Mesenchymal stem cell (in vitro differentiated cells and primary cell): ENCODE data around the gene ZNF391.

ENCODE experiments used
- DNase-seq: peaks from one replicate; pipeline ENCODE4 v3.0.0-alpha.2; 2013
- H2AFZ ChIP-seq: one replicate; pipeline ENCODE4 v1.6.1; 2013; ENCODE audit warnings: low read depth, mild to moderate bottlenecking, control low read depth, inconsistent platforms, low read length, moderate library complexity
- H2AK5ac ChIP-seq: 2 replicates; pipeline ENCODE4 v1.6.1; 2013; ENCODE audit warnings: low read length, moderate library complexity, mild to moderate bottlenecking, inconsistent platforms; ENCODE audit not compliant: severe bottlenecking
- H2BK120ac ChIP-seq: one replicate; pipeline ENCODE4 v1.6.1; 2013; ENCODE audit warnings: low read depth, mild to moderate bottlenecking, inconsistent platforms, low read length, moderate library complexity
- H2BK12ac ChIP-seq, 2 experiments: one replicate each; pipeline ENCODE4 v1.6.1; 2013; ENCODE audit warnings: inconsistent platforms in 2 of 2, low read length in 2 of 2, mild to moderate bottlenecking in 2 of 2, moderate library complexity in 2 of 2, control low read depth in 1 of 2
- H2BK15ac ChIP-seq: one replicate; pipeline ENCODE4 v1.6.1; 2013; ENCODE audit warnings: mild to moderate bottlenecking, low read depth, inconsistent platforms; ENCODE audit not compliant: poor library complexity, severe bottlenecking
- H2BK5ac ChIP-seq: 2 replicates; pipeline ENCODE4 v1.6.1; 2013; ENCODE audit warnings: low read depth, mild to moderate bottlenecking, low read length, control low read depth, inconsistent platforms; ENCODE audit not compliant: poor library complexity, severe bottlenecking
- H3K14ac ChIP-seq, 2 experiments: one replicate each; pipeline ENCODE4 v1.6.1; 2013; ENCODE audit warnings: inconsistent platforms in 2 of 2, low read length in 2 of 2, control low read depth in 1 of 2, mild to moderate bottlenecking in 1 of 2, moderate library complexity in 1 of 2
- H3K18ac ChIP-seq, 2 experiments: one replicate each; pipeline ENCODE4 v1.6.1; 2013; ENCODE audit warnings: inconsistent platforms in 2 of 2, low read length in 2 of 2, control low read depth in 1 of 2, low read depth in 1 of 2, mild to moderate bottlenecking in 1 of 2
- H3K23ac ChIP-seq, 2 experiments: one replicate each; pipeline ENCODE4 v1.6.1; 2013; ENCODE audit warnings: inconsistent platforms in 2 of 2, low read length in 2 of 2, mild to moderate bottlenecking in 2 of 2, moderate library complexity in 2 of 2, control low read depth in 1 of 2
- H3K27ac ChIP-seq: 2 replicates; pipeline ENCODE4 v1.5.1; 2013; ENCODE audit warnings: mild to moderate bottlenecking, moderate library complexity, low read length, control low read depth, inconsistent platforms; ENCODE audit not compliant: poor library complexity, severe bottlenecking
- H3K27me3 ChIP-seq, 2 experiments: 2 replicates each; pipeline versions ENCODE4 v1.6.1 to v1.7.0; 2013; ENCODE audit warnings: low read length in 2 of 2, mild to moderate bottlenecking in 2 of 2, moderate library complexity in 2 of 2, control low read depth in 1 of 2, inconsistent platforms in 1 of 2; ENCODE audit not compliant: control insufficient read depth in 1 of 2, insufficient read depth in 1 of 2
- H3K36me3 ChIP-seq, 2 experiments: 2 replicates each; pipeline versions ENCODE4 v1.6.1 to v1.7.0; 2013; ENCODE audit warnings: low read length in 2 of 2, control low read depth in 1 of 2, inconsistent platforms in 1 of 2, low read depth in 1 of 2, mild to moderate bottlenecking in 1 of 2; ENCODE audit not compliant: insufficient read depth in 2 of 2, control insufficient read depth in 1 of 2
- H3K4ac ChIP-seq, 2 experiments: one replicate each; pipeline ENCODE4 v1.6.1; 2013; ENCODE audit warnings: inconsistent platforms in 2 of 2, low read length in 2 of 2, mild to moderate bottlenecking in 2 of 2, moderate library complexity in 2 of 2, control low read depth in 1 of 2, low read depth in 1 of 2
- H3K4me1 ChIP-seq: 2 replicates; pipeline ENCODE4 v1.6.1; 2013; ENCODE audit warnings: low read depth, low read length, control low read depth; ENCODE audit not compliant: control insufficient read depth, insufficient read depth
- H3K4me2 ChIP-seq: 2 replicates; pipeline ENCODE4 v1.6.1; 2013; ENCODE audit warnings: low read length, mild to moderate bottlenecking, inconsistent platforms; ENCODE audit not compliant: poor library complexity, severe bottlenecking
- H3K4me3 ChIP-seq, 2 experiments: 2 replicates each; pipeline versions ENCODE4 v1.5.1 to v1.7.0; 2013; ENCODE audit warnings: low read length in 2 of 2, mild to moderate bottlenecking in 2 of 2, control low read depth in 1 of 2, low read depth in 1 of 2; ENCODE audit not compliant: insufficient read depth in 1 of 2
- H3K79me1 ChIP-seq: replicated peaks from 2 replicates; pipeline ENCODE4 v1.6.1; 2013; ENCODE audit warnings: mild to moderate bottlenecking, control low read depth, low read length, inconsistent platforms; ENCODE audit not compliant: poor library complexity, severe bottlenecking
- H3K9ac ChIP-seq: 2 replicates; pipeline ENCODE4 v1.7.0; 2013; ENCODE audit warnings: mild to moderate bottlenecking, low read length, moderate library complexity
- H3K9me3 ChIP-seq: 2 replicates; pipeline ENCODE4 v1.7.0; 2013; ENCODE audit warnings: mild to moderate bottlenecking, low read length; ENCODE audit not compliant: control insufficient read depth
- H4K8ac ChIP-seq: one replicate; pipeline ENCODE4 v1.6.1; 2013; ENCODE audit warnings: inconsistent platforms, mild to moderate bottlenecking, low read length, moderate library complexity
- H4K91ac ChIP-seq: one replicate; pipeline ENCODE4 v1.6.1; 2013; ENCODE audit warnings: mild to moderate bottlenecking, low read length, inconsistent platforms
- WGBS: methylation state at CpG from one replicate; pipeline ENCODE4 v1.1.7; 2013; ENCODE audit warnings: mixed read lengths; 5-methylcytosine and 5-hydroxymethylcytosine counted together

Gene ZNF391

GRCh38 chr6:27392623-27393022 lies 4.1 kb downstream of the ZNF391 start:
- Histone ChIP-seq H3K4me1 (peaks cover 3% of the 10 kb centered on the region), H4K8ac (no peak overlapping the region), H3K18ac (no peak overlapping the region), H2BK12ac (no peak overlapping the region), H3K9ac (no peak overlapping the region), H3K36me3 (no peaks in the 10 kb centered on the region), H4K91ac (no peak overlapping the region), H3K4me2 (no peak overlapping the region), H2BK5ac (no peak overlapping the region), H3K4me3 (no peak overlapping the region), H2AK5ac (no peak overlapping the region), H3K27me3 (no peaks in the 10 kb centered on the region), H3K23ac (no peak overlapping the region), H3K4ac (no peak overlapping the region), H3K27ac (no peak overlapping the region), H2BK15ac (no peak overlapping the region), H3K79me1 (peaks cover 1% of the 10 kb centered on the region), H3K9me3 (peaks cover 29% of the 10 kb centered on the region), H2BK120ac (no peak overlapping the region), H2AFZ (no peak overlapping the region), H3K14ac (no peak overlapping the region)
- no peak for DNase-seq
- no CpG with 5 or more reads among the region's 1 CpG for WGBS

- H2AK5ac ChIP-seq, result no peak overlapping the region
- H3K18ac ChIP-seq, result no peak overlapping the region
- H2BK15ac ChIP-seq, result no peak overlapping the region
- no peaks in the 10 kb centered on the region for H3K27me3 ChIP-seq
- no peak overlapping the region for H3K9ac ChIP-seq
- 77% methylated on average over 1 of the region's 1 CpG for WGBS
- H3K36me3 ChIP-seq, result no peaks in the 10 kb centered on the region
- H2BK120ac ChIP-seq, result no peak overlapping the region
- no peak overlapping the region for H2BK12ac ChIP-seq
- no peak overlapping the region for H4K8ac ChIP-seq
- no peak overlapping the region for H4K91ac ChIP-seq
- no peak overlapping the region for H2BK5ac ChIP-seq
- H2AFZ ChIP-seq, result no peak overlapping the region
- H3K4me1 ChIP-seq, result peaks cover under 1% of the 10 kb centered on the region
- H3K14ac ChIP-seq, result no peak overlapping the region
- no peak overlapping the region for H3K4ac ChIP-seq
- peaks cover 39% of the 10 kb centered on the region for H3K9me3 ChIP-seq
- no peak overlapping the region for H3K4me2 ChIP-seq
- no peak overlapping the region for H3K23ac ChIP-seq
- no peak for DNase-seq
- H3K4me3 ChIP-seq, result no peak overlapping the region
- no peak overlapping the region for H3K27ac ChIP-seq
- H3K79me1 ChIP-seq, result peaks cover 1% of the 10 kb centered on the region
Observed at GRCh38 chr6:27394073-27394472, 5.5 kb downstream of the ZNF391 start.

GRCh38 chr6:27400877-27401642 lies 12.5 kb downstream of the ZNF391 start:
- H4K8ac ChIP-seq, result no peak overlapping the region
- no peak overlapping the region for H3K14ac ChIP-seq
- H3K4me3 ChIP-seq, result peak overlapping the region in 1 of 2 experiments; percentile 37
- H3K36me3 ChIP-seq, result peaks cover 0 to 10% of the 10 kb centered on the region in 2 experiments
- 91% methylated on average over 13 of the region's 16 CpGs for WGBS
- H4K91ac ChIP-seq, result no peak overlapping the region
- H2BK120ac ChIP-seq, result no peak overlapping the region
- H2BK12ac ChIP-seq, result no peak overlapping the region
- H2AK5ac ChIP-seq, result no peak overlapping the region
- no peak overlapping the region for H3K23ac ChIP-seq
- no peak for DNase-seq
- H2AFZ ChIP-seq, result no peak overlapping the region
- no peak overlapping the region for H2BK5ac ChIP-seq
- H3K4me2 ChIP-seq, result no peak overlapping the region
- no peaks in the 10 kb centered on the region for H3K27me3 ChIP-seq
- H3K9ac ChIP-seq, result no peak overlapping the region
- H3K79me1 ChIP-seq, result no peaks in the 10 kb centered on the region
- H3K4ac ChIP-seq, result no peak overlapping the region
- no peak overlapping the region for H3K27ac ChIP-seq
- H2BK15ac ChIP-seq, result no peak overlapping the region
- no peak overlapping the region for H3K18ac ChIP-seq
- H3K9me3 ChIP-seq, result peaks cover 84% of the 10 kb centered on the region
- no peaks in the 10 kb centered on the region for H3K4me1 ChIP-seq

GRCh38 chr6:27406085-27406484 lies 17.5 kb downstream of the ZNF391 start:
- no peak overlapping the region for H2BK120ac ChIP-seq
- H3K36me3 ChIP-seq, result no peaks in the 10 kb centered on the region
- no peak overlapping the region for H4K8ac ChIP-seq
- no peak overlapping the region for H3K27ac ChIP-seq
- H2BK12ac ChIP-seq, result no peak overlapping the region
- no peaks in the 10 kb centered on the region for H3K79me1 ChIP-seq
- H3K18ac ChIP-seq, result no peak overlapping the region
- no peak overlapping the region for H3K14ac ChIP-seq
- WGBS, result 67% methylated on average over 3 of the region's 3 CpGs
- no peaks in the 10 kb centered on the region for H3K4me1 ChIP-seq
- H3K27me3 ChIP-seq, result no peaks in the 10 kb centered on the region
- H2AK5ac ChIP-seq, result no peak overlapping the region
- no peak overlapping the region for H3K9ac ChIP-seq
- H3K4me3 ChIP-seq, result no peak overlapping the region
- no peak for DNase-seq
- H3K23ac ChIP-seq, result no peak overlapping the region
- no peak overlapping the region for H2AFZ ChIP-seq
- H3K4ac ChIP-seq, result no peak overlapping the region
- H2BK5ac ChIP-seq, result no peak overlapping the region
- H3K4me2 ChIP-seq, result no peak overlapping the region
- H2BK15ac ChIP-seq, result no peak overlapping the region
- peaks cover 49% of the 10 kb centered on the region for H3K9me3 ChIP-seq
- no peak overlapping the region for H4K91ac ChIP-seq
